T-helper 17 cell (primary cell): ENCODE data around the gene LRP11. TPM values are rescaled to one million over a fixed set of nuclear protein-coding genes. Genes with fewer than 3 reads are reported as not detected.
A peak's percentile ranks its signal among the peaks of the same experiment; 100 is the strongest.
"Not testable (repeated sequence)": the region's sequence is repeated elsewhere in the genome, so short reads cannot be mapped to it uniquely, and the experiment has no call there.

Experiments
- ATAC-seq: fragments of 150-1000 bp; cut with Tn5 transposase; 2 replicates; pipeline ENCODE4 v1.10.0; 2021; ENCODE audit warnings: mild to moderate bottlenecking, moderate library complexity
- DNase-seq, 3 donors: peaks; one replicate each; pipeline versions ENCODE4 v3.0.0 to v3.0.0-alpha.2; 2020 to 2021
- H3K9me3 ChIP-seq: one replicate; pipeline ENCODE4 v1.7.0; 2013; ENCODE audit warnings: low read length, mild to moderate bottlenecking; ENCODE audit not compliant: control insufficient read depth, poor library complexity, severe bottlenecking
- H3K27ac Mint-ChIP-seq: one replicate; pipeline ENCODE4 v1.8.0; 2022; ENCODE audit warnings: mild to moderate bottlenecking, moderate library complexity, mixed read lengths
- H3K27me3 Mint-ChIP-seq: one replicate; pipeline ENCODE4 v1.8.0; 2022; ENCODE audit warnings: mixed read lengths
- H3K36me3 Mint-ChIP-seq: one replicate; pipeline ENCODE4 v1.8.0; 2022; ENCODE audit warnings: low read depth, mixed read lengths
- H3K4me1 Mint-ChIP-seq: one replicate; pipeline ENCODE4 v1.8.0; 2022; ENCODE audit warnings: mild to moderate bottlenecking, mixed read lengths
- H3K4me3 Mint-ChIP-seq: one replicate; pipeline ENCODE4 v1.8.0; 2022; ENCODE audit warnings: mild to moderate bottlenecking, moderate library complexity, mixed read lengths
- total RNA-seq, 4 donors: library from RNA in 2 of 4; stranded (reverse) in 2 of 4; gene quantifications; one replicate each; pipeline ENCODE4 v1.2.3 and lab custom pipeline; 2022 to 2026

LRP11 gene
- total RNA-seq, 2 donors from 2014 or later, result 1.8 to 2.5 TPM

GRCh38 chr6:149859368-149859767 lies 4.8 kb downstream of the LRP11 start:
- no peak for ATAC-seq
- H3K27me3 Mint-ChIP-seq, result peaks cover 7% of the 10 kb centered on the region

GRCh38 chr6:149857541-149857940 lies 6.6 kb downstream of the LRP11 start:
- Mint-ChIP-seq H3K4me1 (peaks cover 11% of the 10 kb centered on the region), H3K4me3 (no peak overlapping the region), H3K27ac (no peak overlapping the region), H3K36me3 (no peaks in the 10 kb centered on the region), H3K27me3 (peaks cover 7% of the 10 kb centered on the region)
- no peak for DNase-seq
- no peaks in the 10 kb centered on the region for H3K9me3 ChIP-seq
- no peak for ATAC-seq

More at GRCh38 chr6:149859368-149859767, 4.8 kb downstream of the LRP11 start:
- no peaks in the 10 kb centered on the region for H3K9me3 ChIP-seq
- DNase-seq, result no peak
- Mint-ChIP-seq H3K4me3 (no peak overlapping the region), H3K36me3 (no peaks in the 10 kb centered on the region), H3K27ac (no peak overlapping the region), H3K4me1 (peaks cover 14% of the 10 kb centered on the region)

GRCh38 chr6:149856256-149856994 lies 7.7 kb downstream of the LRP11 start:
- H3K9me3 ChIP-seq, result no peaks in the 10 kb centered on the region
- no peak overlapping the region for H3K4me3 Mint-ChIP-seq
- no peak for DNase-seq
- no peak overlapping the region for H3K27ac Mint-ChIP-seq
- H3K27me3 Mint-ChIP-seq, result peaks cover 7% of the 10 kb centered on the region
- peaks cover 14% of the 10 kb centered on the region for H3K4me1 Mint-ChIP-seq
- no peak for ATAC-seq
- H3K36me3 Mint-ChIP-seq, result no peaks in the 10 kb centered on the region

DNA sequence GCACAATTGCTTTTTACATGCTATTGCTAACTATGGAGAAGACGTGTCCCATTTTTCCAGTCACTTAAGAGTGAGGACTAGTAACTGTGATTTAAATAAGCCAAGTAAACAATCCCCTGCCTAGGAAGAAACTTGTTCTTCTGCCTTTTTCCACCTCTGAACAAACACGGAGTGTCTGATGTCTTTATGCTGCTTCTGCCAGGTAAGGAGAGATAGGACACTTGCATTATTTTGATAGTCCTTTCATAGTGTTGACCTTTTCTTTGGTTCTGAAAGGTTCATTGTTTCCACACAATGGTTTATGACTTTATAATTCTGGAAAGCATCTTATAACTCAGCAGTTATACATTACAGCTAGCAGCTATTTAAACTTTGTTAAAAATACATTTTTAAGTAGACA lies 8.4 kb downstream of the LRP11 start:
- ATAC-seq (no peak), DNase-seq (no peak)
- peaks cover 14% of the 10 kb centered on the region for H3K4me1 Mint-ChIP-seq
- H3K27me3 Mint-ChIP-seq, result peaks cover 2% of the 10 kb centered on the region
- H3K27ac Mint-ChIP-seq, result no peak overlapping the region
- H3K9me3 ChIP-seq, result no peaks in the 10 kb centered on the region
- H3K4me3 Mint-ChIP-seq, result no peak overlapping the region
- no peaks in the 10 kb centered on the region for H3K36me3 Mint-ChIP-seq

GRCh38 chr6:149855040-149855654 lies 9.0 kb downstream of the LRP11 start:
- no peaks in the 10 kb centered on the region for H3K36me3 Mint-ChIP-seq
- no peak for DNase-seq
- H3K27ac Mint-ChIP-seq, result no peak overlapping the region
- H3K27me3 Mint-ChIP-seq, result no peaks in the 10 kb centered on the region
- no peak for ATAC-seq
- H3K4me1 Mint-ChIP-seq, result peaks cover 12% of the 10 kb centered on the region
- H3K4me3 Mint-ChIP-seq, result no peak overlapping the region
- no peaks in the 10 kb centered on the region for H3K9me3 ChIP-seq

DNA sequence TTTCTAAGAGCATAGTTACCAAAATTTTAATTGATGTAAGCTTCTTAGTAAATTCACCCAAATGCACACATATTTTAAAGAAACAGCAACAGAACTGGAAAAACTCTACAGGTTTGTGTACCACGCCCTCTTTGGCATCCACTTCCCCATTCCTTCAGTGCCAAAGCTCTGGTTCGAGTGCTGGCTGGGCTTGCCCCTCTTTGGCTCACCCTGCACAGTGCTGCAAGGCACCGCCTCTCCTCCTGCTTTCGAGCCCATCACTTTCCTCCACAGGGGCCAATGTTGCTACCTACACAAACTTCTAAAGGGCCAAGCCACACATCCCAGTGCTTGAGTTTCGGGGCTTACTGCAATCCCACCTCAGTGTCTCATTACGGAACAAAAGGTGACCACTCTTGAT lies 9.6 kb downstream of the LRP11 start:
- no peaks in the 10 kb centered on the region for H3K9me3 ChIP-seq
- Mint-ChIP-seq H3K27me3 (no peaks in the 10 kb centered on the region), H3K36me3 (no peaks in the 10 kb centered on the region), H3K27ac (no peak overlapping the region), H3K4me3 (no peak overlapping the region), H3K4me1 (peaks cover 12% of the 10 kb centered on the region)
- ATAC-seq (no peak), DNase-seq (no peak)

GRCh38 chr6:149854017-149854416 lies 10.1 kb downstream of the LRP11 start:
- peaks cover 12% of the 10 kb centered on the region for H3K4me1 Mint-ChIP-seq
- not testable (repeated sequence) for H3K27ac Mint-ChIP-seq, H3K4me3 Mint-ChIP-seq, H3K9me3 ChIP-seq, DNase-seq, H3K27me3 Mint-ChIP-seq, ATAC-seq, H3K36me3 Mint-ChIP-seq

GRCh38 chr6:149852881-149853280 lies 11.3 kb downstream of the LRP11 start:
- no peaks in the 10 kb centered on the region for H3K36me3 Mint-ChIP-seq
- no peak overlapping the region for H3K27ac Mint-ChIP-seq
- no peak for DNase-seq

GRCh38 chr6:149852180-149852579 lies 12.0 kb downstream of the LRP11 start:
- H3K27ac Mint-ChIP-seq, result no peak overlapping the region
- no peak for DNase-seq
- no peak overlapping the region for H3K4me3 Mint-ChIP-seq
- H3K36me3 Mint-ChIP-seq, result no peaks in the 10 kb centered on the region
- peak; percentile 87 for ATAC-seq
- peaks cover 12% of the 10 kb centered on the region for H3K4me1 Mint-ChIP-seq
- no peaks in the 10 kb centered on the region for H3K9me3 ChIP-seq
- no peaks in the 10 kb centered on the region for H3K27me3 Mint-ChIP-seq

More at GRCh38 chr6:149852881-149853280, 11.3 kb downstream of the LRP11 start:
- H3K4me1 Mint-ChIP-seq, result peaks cover 12% of the 10 kb centered on the region
- H3K9me3 ChIP-seq, result no peaks in the 10 kb centered on the region
- H3K4me3 Mint-ChIP-seq, result no peak overlapping the region
- no peaks in the 10 kb centered on the region for H3K27me3 Mint-ChIP-seq
- ATAC-seq, result peak; percentile 18

- Mint-ChIP-seq H3K36me3 (no peaks in the 10 kb centered on the region), H3K4me3 (no peak overlapping the region), H3K27me3 (no peaks in the 10 kb centered on the region), H3K27ac (peak overlapping the region; percentile 47), H3K4me1 (peaks cover 12% of the 10 kb centered on the region)
- DNase-seq, result no peak
- no peak for ATAC-seq
- H3K9me3 ChIP-seq, result no peaks in the 10 kb centered on the region
Measured at GRCh38 chr6:149851461-149852110, 12.6 kb downstream of the LRP11 start.

- not testable (repeated sequence) for H3K27ac Mint-ChIP-seq
Measured at GRCh38 chr6:149848343-149848742, 15.8 kb downstream of the LRP11 start.

GRCh38 chr6:149847939-149848267 lies 16.3 kb downstream of the LRP11 start:
- no peaks in the 10 kb centered on the region for H3K9me3 ChIP-seq
- no peak for DNase-seq
- H3K4me3 Mint-ChIP-seq, result no peak overlapping the region
- H3K27me3 Mint-ChIP-seq, result no peaks in the 10 kb centered on the region
- peaks cover 9% of the 10 kb centered on the region for H3K4me1 Mint-ChIP-seq
- H3K36me3 Mint-ChIP-seq, result peaks cover 3% of the 10 kb centered on the region
- H3K27ac Mint-ChIP-seq, result no peak overlapping the region
- ATAC-seq, result no peak

More at GRCh38 chr6:149848343-149848742, 15.8 kb downstream of the LRP11 start:
- H3K27me3 Mint-ChIP-seq, H3K9me3 ChIP-seq, H3K4me3 Mint-ChIP-seq, ATAC-seq, H3K36me3 Mint-ChIP-seq, H3K4me1 Mint-ChIP-seq, DNase-seq: not testable (repeated sequence)

DNA sequence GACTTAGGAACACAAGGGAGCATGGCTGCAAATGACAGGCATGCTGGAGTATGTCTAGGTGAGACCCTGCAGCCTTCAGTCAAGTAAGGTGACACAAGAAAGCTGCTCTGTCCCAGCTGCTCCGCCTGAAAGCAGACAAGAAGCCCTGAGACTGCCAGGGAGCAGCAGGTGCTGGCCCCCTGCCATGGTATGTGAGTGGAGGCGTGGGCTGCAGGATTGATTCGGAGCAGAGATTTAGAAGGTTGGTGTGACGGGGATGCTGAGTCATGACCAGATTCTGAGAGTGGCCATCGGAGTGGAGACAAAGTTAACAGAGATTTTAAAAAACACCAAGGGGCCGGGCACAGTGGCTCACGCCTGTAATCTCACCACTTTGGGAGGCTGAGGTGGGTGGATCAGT lies 17.8 kb downstream of the LRP11 start:
- Mint-ChIP-seq H3K27me3 (no peaks in the 10 kb centered on the region), H3K4me1 (peaks cover 4% of the 10 kb centered on the region), H3K27ac (no peak overlapping the region), H3K36me3 (peaks cover 3% of the 10 kb centered on the region), H3K4me3 (no peak overlapping the region)
- DNase-seq (no peak), ATAC-seq (no peak)
- H3K9me3 ChIP-seq, result no peaks in the 10 kb centered on the region
